DMS114 treated with DMSO at 0.1 percent for 48 hours (cell line): ENCODE results near the gene ZNF148.
"Not testable (repeated sequence)": the region's sequence is repeated elsewhere in the genome, so short reads cannot be mapped to it uniquely, and the experiment has no call there.

Experiments used
- DNase-seq: peaks from one replicate; lab custom pipeline; 2025; ENCODE audit not compliant: unreplicated experiment; lab: John Stamatoyannopoulos, UW

ZNF148 gene

GRCh38 chr3:125374996-125375941 is at the start of gene ZNF148:
ZNF148 (minus strand) TSS chr3:125375325; CDS start chr3:125313640, 61,685 bp downstream.
- DNase-seq: peak; percentile 58

GRCh38 chr3:125418306-125418705 is 43.2 kb upstream of the ZNF148 start:
- DNase-seq: no peak

- DNase-seq: no peak
Observed at GRCh38 chr3:125416235-125416634, 41.1 kb upstream of the ZNF148 start.

- DNase-seq: no peak
Observed at GRCh38 chr3:125414669-125415068, 39.5 kb upstream of the ZNF148 start.

GRCh38 chr3:125410922-125411321 is 35.8 kb upstream of the ZNF148 start:
- no peak for DNase-seq

- DNase-seq: no peak
Observed at GRCh38 chr3:125406070-125406469, 30.9 kb upstream of the ZNF148 start.

GRCh38 chr3:125405515-125405914 is 30.4 kb upstream of the ZNF148 start:
- DNase-seq: not testable (repeated sequence)

GRCh38 chr3:125403789-125404188 is 28.7 kb upstream of the ZNF148 start:
- DNase-seq: no peak

GRCh38 chr3:125402639-125403038 is 27.5 kb upstream of the ZNF148 start:
- DNase-seq: no peak

GRCh38 chr3:125401402-125401801 is 26.3 kb upstream of the ZNF148 start:
- no peak for DNase-seq

- no peak for DNase-seq
Observed at GRCh38 chr3:125398952-125399351, 23.8 kb upstream of the ZNF148 start.

- no peak for DNase-seq
Observed at GRCh38 chr3:125395091-125395490, 20.0 kb upstream of the ZNF148 start.

GRCh38 chr3:125394406-125394805 is 19.3 kb upstream of the ZNF148 start:
- DNase-seq: no peak

GRCh38 chr3:125389282-125389681 is 14.2 kb upstream of the ZNF148 start:
- DNase-seq: no peak

- not testable (repeated sequence) for DNase-seq
Observed at GRCh38 chr3:125388369-125388768, 13.2 kb upstream of the ZNF148 start.

- no peak for DNase-seq
Observed at GRCh38 chr3:125386811-125387210, 11.7 kb upstream of the ZNF148 start.

GRCh38 chr3:125383744-125384143 is 8.6 kb upstream of the ZNF148 start:
- DNase-seq: no peak

GRCh38 chr3:125382298-125382697 is 7.2 kb upstream of the ZNF148 start:
- no peak for DNase-seq

GRCh38 chr3:125381743-125382142 is 6.6 kb upstream of the ZNF148 start:
- DNase-seq: no peak

- DNase-seq: no peak
Observed at GRCh38 chr3:125381314-125381713, 6.2 kb upstream of the ZNF148 start.

GRCh38 chr3:125379483-125379882 is 4.4 kb upstream of the ZNF148 start:
- DNase-seq: no peak

GRCh38 chr3:125378762-125379161 is 3.6 kb upstream of the ZNF148 start:
- DNase-seq: no peak
